HG03521 (cell line): Measurements from ENCODE around the gene MPZL3.

Experiments used
- ATAC-seq: cut with Tn5 transposase; IDR thresholded peaks from one replicate; pipeline ENCODE4 v1.9.1; 2021; ENCODE audit warnings: mild to moderate bottlenecking, moderate library complexity; ENCODE audit not compliant: unreplicated experiment

The MPZL3 gene

GRCh38 chr11:118232659-118233058 is 19.5 kb downstream of the MPZL3 start:
- ATAC-seq: no peak

GRCh38 chr11:118231461-118231860 is 20.7 kb downstream of the MPZL3 start:
- no peak for ATAC-seq

GRCh38 chr11:118230088-118230487 is 22.1 kb downstream of the MPZL3 start:
- ATAC-seq: no peak

GRCh38 chr11:118229274-118229847 is 22.8 kb downstream of the MPZL3 start:
- ATAC-seq: no peak

GRCh38 chr11:118227865-118228785 is 24.0 kb downstream of the MPZL3 start:
- peak; percentile 50 for ATAC-seq

GRCh38 chr11:118226781-118227180 is 25.4 kb downstream of the MPZL3 start:
- ATAC-seq: no peak

GRCh38 chr11:118226296-118226695 is 25.9 kb downstream of the MPZL3 start:
- ATAC-seq: no peak

GRCh38 chr11:118224511-118225188 is 27.5 kb downstream of the MPZL3 start, which contains the start of gene JAML:
Gene JAML (minus strand): TSS chr11:118225011. CDS start chr11:118214866, 10,145 bp downstream.
- ATAC-seq: no peak

- ATAC-seq: no peak
Measured at GRCh38 chr11:118223992-118224391, 28.2 kb downstream of the MPZL3 start.

- no peak for ATAC-seq
Measured at GRCh38 chr11:118223570-118223969, 28.6 kb downstream of the MPZL3 start.

- ATAC-seq: no peak
Measured at GRCh38 chr11:118222437-118222836, 29.7 kb downstream of the MPZL3 start.

- ATAC-seq: no peak
Measured at GRCh38 chr11:118221419-118221818, 30.7 kb downstream of the MPZL3 start.

GRCh38 chr11:118219732-118220131 is 32.4 kb downstream of the MPZL3 start:
- no peak for ATAC-seq

GRCh38 chr11:118219244-118219643 is 32.9 kb downstream of the MPZL3 start:
- ATAC-seq: no peak

- ATAC-seq: no peak
Measured at GRCh38 chr11:118217575-118217974, 34.6 kb downstream of the MPZL3 start.

- ATAC-seq: no peak
Measured at GRCh38 chr11:118216621-118217481, 35.3 kb downstream of the MPZL3 start.

- ATAC-seq: no peak
Measured at GRCh38 chr11:118215765-118216164, 36.4 kb downstream of the MPZL3 start.

GRCh38 chr11:118215262-118215661 is 36.9 kb downstream of the MPZL3 start:
- ATAC-seq: no peak

- ATAC-seq: no peak
Measured at GRCh38 chr11:118214210-118214914, 37.8 kb downstream of the MPZL3 start.

- ATAC-seq: no peak
Measured at GRCh38 chr11:118213781-118214180, 38.4 kb downstream of the MPZL3 start.
